Nephron (organoid): ENCODE measurements around the gene FILIP1.

Experiments
- H3K27ac Mint-ChIP-seq, 3 experiments: 2 replicates each; pipeline ENCODE4 v1.8.0; 2020; ENCODE audit warnings: mixed read lengths in 3 of 3, mild to moderate bottlenecking in 2 of 3, moderate library complexity in 1 of 3
- H3K27me3 Mint-ChIP-seq: 2 replicates; pipeline ENCODE4 v1.8.0; 2021; ENCODE audit warnings: low read depth, mild to moderate bottlenecking, moderate library complexity, mixed read lengths
- H3K36me3 Mint-ChIP-seq: 2 replicates; pipeline ENCODE4 v1.8.0; 2020; ENCODE audit warnings: low read depth, mixed read lengths
- H3K4me1 Mint-ChIP-seq: 2 replicates; pipeline ENCODE4 v1.8.0; 2020; ENCODE audit warnings: mixed read lengths
- H3K4me3 Mint-ChIP-seq, 3 experiments: 2 replicates each; pipeline ENCODE4 v1.8.0; 2020; ENCODE audit warnings: mild to moderate bottlenecking in 3 of 3, mixed read lengths in 3 of 3, moderate library complexity in 2 of 3
- H3K9me3 Mint-ChIP-seq: 2 replicates; pipeline ENCODE4 v1.8.0; 2020; ENCODE audit warnings: mixed read lengths
- CTCF ChIP-seq, 3 experiments: fragments of 200-600 bp; sonication (generic); IDR thresholded peaks; one replicate each; pipeline ENCODE4 v1.5.0; 2021; ENCODE audit warnings: antibody characterized with exemption in 3 of 3; ENCODE audit not compliant: unreplicated experiment in 3 of 3

FILIP1 gene

DNA sequence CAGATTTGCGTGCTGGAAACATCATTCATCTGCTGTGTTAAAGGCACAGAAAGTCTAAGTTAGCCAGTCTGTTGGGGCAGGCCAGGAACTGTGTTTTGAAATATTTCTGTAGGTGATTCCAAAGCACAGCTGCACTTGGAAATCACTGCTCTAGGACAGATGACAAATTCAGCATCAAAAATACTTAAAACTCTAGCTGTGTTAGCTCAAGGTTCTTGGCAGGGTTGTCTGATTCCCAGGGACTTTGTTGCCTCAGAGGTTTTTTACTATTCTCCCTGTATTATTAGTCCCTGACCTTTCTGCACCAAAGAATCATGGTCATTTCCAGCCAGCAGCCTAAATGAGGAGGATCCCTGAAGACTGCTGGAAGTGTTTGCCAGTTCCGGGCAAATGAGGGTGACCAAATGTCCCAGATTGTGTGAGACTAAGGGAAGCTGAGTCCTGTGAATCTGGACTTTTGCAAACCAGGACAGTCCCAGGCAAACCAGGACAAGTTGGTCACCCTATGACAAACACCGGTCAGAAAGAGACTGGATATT, 124.7 kb downstream of the FILIP1 start:
- Mint-ChIP-seq H3K27ac (peak overlapping the region; percentile 64 to 75 (median 71)), H3K4me3 (no peak overlapping the region), H3K27me3 (no peaks in the 10 kb centered on the region), H3K36me3 (no peaks in the 10 kb centered on the region), H3K9me3 (no peaks in the 10 kb centered on the region), H3K4me1 (peaks cover 30% of the 10 kb centered on the region)
- no peak for TF ChIP-seq CTCF (IDR thresholded peaks at IDR 0.05; ENCODE audit: unreplicated experiment in 3 of 3)

- Mint-ChIP-seq H3K27ac (peak overlapping the region; percentile 64 to 75 (median 71)), H3K9me3 (no peaks in the 10 kb centered on the region), H3K4me1 (peaks cover 30% of the 10 kb centered on the region), H3K36me3 (no peaks in the 10 kb centered on the region), H3K27me3 (no peaks in the 10 kb centered on the region), H3K4me3 (no peak overlapping the region)
- TF ChIP-seq CTCF (IDR thresholded peaks at IDR 0.05; ENCODE audit: unreplicated experiment in 3 of 3) = peak; percentile 41 to 45 (median 44)
These were observed 125.3 kb downstream of the FILIP1 start for GRCh38 chr6:75368151-75368779.

GRCh38 chr6:75363304-75363703, 130.3 kb downstream of the FILIP1 start:
- Mint-ChIP-seq H3K27ac (no peak overlapping the region), H3K4me3 (no peak overlapping the region), H3K27me3 (no peaks in the 10 kb centered on the region), H3K36me3 (peaks cover 1% of the 10 kb centered on the region), H3K9me3 (peaks cover under 1% of the 10 kb centered on the region), H3K4me1 (peaks cover 26% of the 10 kb centered on the region)
- no peak for TF ChIP-seq CTCF (IDR thresholded peaks at IDR 0.05; ENCODE audit: unreplicated experiment in 3 of 3)

GRCh38 chr6:75353644-75354043, 140.0 kb downstream of the FILIP1 start:
- Mint-ChIP-seq H3K4me3 (no peak overlapping the region), H3K36me3 (peaks cover 6% of the 10 kb centered on the region), H3K9me3 (peaks cover 2% of the 10 kb centered on the region), H3K4me1 (peaks cover 24% of the 10 kb centered on the region), H3K27ac (peak overlapping the region in 1 of 3 experiments; percentile 58), H3K27me3 (peaks cover 3% of the 10 kb centered on the region)
- TF ChIP-seq CTCF (IDR thresholded peaks at IDR 0.05; ENCODE audit: unreplicated experiment in 3 of 3) = no peak

GRCh38 chr6:75351570-75351969, 142.0 kb downstream of the FILIP1 start:
- Mint-ChIP-seq H3K4me3 (no peak overlapping the region), H3K9me3 (no peaks in the 10 kb centered on the region), H3K36me3 (no peaks in the 10 kb centered on the region), H3K4me1 (peaks cover 36% of the 10 kb centered on the region), H3K27ac (peak overlapping the region in 2 of 3 experiments; percentile 35 to 39), H3K27me3 (peaks cover 3% of the 10 kb centered on the region)
- no peak for TF ChIP-seq CTCF (IDR thresholded peaks at IDR 0.05; ENCODE audit: unreplicated experiment in 3 of 3)

DNA sequence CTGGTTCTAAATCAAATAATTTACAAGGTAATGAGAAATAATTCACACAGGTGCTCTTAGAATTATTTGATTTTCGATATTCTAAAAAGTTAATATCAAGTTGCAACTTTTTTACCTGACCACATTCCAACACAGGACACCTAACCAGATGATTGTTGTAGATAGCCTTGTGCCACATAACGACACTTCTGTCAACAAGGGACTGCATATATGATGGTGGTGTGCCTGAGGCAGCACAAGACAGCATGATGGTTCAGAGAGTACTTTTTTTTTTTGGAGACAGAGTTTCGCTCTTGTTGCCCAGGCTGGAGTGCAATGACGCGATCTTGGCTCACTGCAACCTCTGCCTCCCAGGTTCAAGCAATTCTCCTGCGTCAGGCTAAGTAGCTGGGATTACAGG, 142.8 kb downstream of the FILIP1 start:
- Mint-ChIP-seq H3K36me3 (no peaks in the 10 kb centered on the region), H3K9me3 (no peaks in the 10 kb centered on the region), H3K27me3 (peaks cover 3% of the 10 kb centered on the region), H3K4me3 (peak overlapping the region in 1 of 3 experiments; percentile 28), H3K4me1 (peaks cover 38% of the 10 kb centered on the region), H3K27ac (no peak overlapping the region)
- no peak for TF ChIP-seq CTCF (IDR thresholded peaks at IDR 0.05; ENCODE audit: unreplicated experiment in 3 of 3)
